CD4-positive, CD25-positive, alpha-beta regulatory T cell (primary cell): ENCODE results near the gene CAPZB. TPM values are rescaled to one million over a fixed set of nuclear protein-coding genes. Genes with fewer than 3 reads are reported as not detected.

ENCODE experiments used
- ATAC-seq, 2 donors: fragments of 150-1000 bp; cut with Tn5 transposase; one replicate each; pipeline ENCODE4 v1.10.0; 2021; ENCODE audit warnings: low read depth in 2 of 2, moderate number of reproducible peaks in 2 of 2, moderate library complexity in 1 of 2
- DNase-seq, 3 donors: peaks; one replicate each; pipeline versions ENCODE4 v3.0.0 to v3.0.0-alpha.2; 2012 to 2022; ENCODE audit warnings: mixed read lengths in 1 of 3
- H3K27ac ChIP-seq: one replicate; pipeline ENCODE4 v1.7.0; 2013; ENCODE audit warnings: mild to moderate bottlenecking, low read length; ENCODE audit not compliant: insufficient read depth, poor library complexity, severe bottlenecking
- H3K27me3 ChIP-seq: one replicate; pipeline ENCODE4 v1.7.0; 2013; ENCODE audit warnings: low read length; ENCODE audit not compliant: control insufficient read depth, insufficient read depth
- H3K36me3 ChIP-seq: one replicate; pipeline ENCODE4 v1.7.0; 2013; ENCODE audit warnings: mild to moderate bottlenecking, low read length, moderate library complexity; ENCODE audit not compliant: control insufficient read depth, insufficient read depth
- H3K4me1 ChIP-seq: 2 replicates; pipeline ENCODE4 v1.7.0; 2013; ENCODE audit warnings: mild to moderate bottlenecking, low read length; ENCODE audit not compliant: insufficient read depth, control insufficient read depth, poor library complexity, severe bottlenecking
- H3K4me3 ChIP-seq: one replicate; pipeline ENCODE4 v1.7.0; 2013; ENCODE audit warnings: low read depth, mild to moderate bottlenecking, low read length, moderate library complexity
- H3K9me3 ChIP-seq, 2 experiments: 1 replicate in 1 of 2; 2 replicates in 1 of 2; pipeline ENCODE4 v1.7.0; 2013; ENCODE audit warnings: low read length in 2 of 2, mild to moderate bottlenecking in 1 of 2, moderate library complexity in 1 of 2; ENCODE audit not compliant: control insufficient read depth in 2 of 2
- H3K27ac Mint-ChIP-seq, 3 donors: one replicate each; pipeline ENCODE4 v1.8.0; 2020 to 2022; ENCODE audit warnings: mild to moderate bottlenecking in 3 of 3, mixed read lengths in 3 of 3, moderate library complexity in 2 of 3
- H3K27me3 Mint-ChIP-seq: one replicate; pipeline ENCODE4 v1.8.0; 2022; ENCODE audit warnings: mild to moderate bottlenecking, mixed read lengths
- H3K36me3 Mint-ChIP-seq: one replicate; pipeline ENCODE4 v1.8.0; 2020; ENCODE audit warnings: mixed read lengths
- H3K4me1 Mint-ChIP-seq, 4 donors: one replicate each; pipeline ENCODE4 v1.8.0; 2020 to 2022; ENCODE audit warnings: mixed read lengths in 4 of 4, mild to moderate bottlenecking in 1 of 4
- H3K4me3 Mint-ChIP-seq, 4 donors: one replicate each; pipeline ENCODE4 v1.8.0; 2020 to 2022; ENCODE audit warnings: mild to moderate bottlenecking in 4 of 4, mixed read lengths in 4 of 4, moderate library complexity in 3 of 4
- H3K9me3 Mint-ChIP-seq, 7 donors: one replicate each; pipeline ENCODE4 v1.8.0; 2020 to 2022; ENCODE audit warnings: mixed read lengths in 7 of 7, mild to moderate bottlenecking in 3 of 7, moderate library complexity in 2 of 7
- polyA plus RNA-seq, 4 donors: library from polyadenylated mRNA; unstranded; fragments of 300-500 nt; fragmentation: Illumina TruSeq; gene quantifications; one replicate each; pipeline ENCODE4 v1.2.3, GENCODE V29; 2021
- total RNA-seq: library from RNA; stranded (reverse); gene quantifications from one replicate; pipeline ENCODE4 v1.2.3, GENCODE V29; 2022

The CAPZB gene
- total and polyA plus RNA-seq, 5 donors from 2014 or later: 372 to 588 (median 462) TPM

DNA sequence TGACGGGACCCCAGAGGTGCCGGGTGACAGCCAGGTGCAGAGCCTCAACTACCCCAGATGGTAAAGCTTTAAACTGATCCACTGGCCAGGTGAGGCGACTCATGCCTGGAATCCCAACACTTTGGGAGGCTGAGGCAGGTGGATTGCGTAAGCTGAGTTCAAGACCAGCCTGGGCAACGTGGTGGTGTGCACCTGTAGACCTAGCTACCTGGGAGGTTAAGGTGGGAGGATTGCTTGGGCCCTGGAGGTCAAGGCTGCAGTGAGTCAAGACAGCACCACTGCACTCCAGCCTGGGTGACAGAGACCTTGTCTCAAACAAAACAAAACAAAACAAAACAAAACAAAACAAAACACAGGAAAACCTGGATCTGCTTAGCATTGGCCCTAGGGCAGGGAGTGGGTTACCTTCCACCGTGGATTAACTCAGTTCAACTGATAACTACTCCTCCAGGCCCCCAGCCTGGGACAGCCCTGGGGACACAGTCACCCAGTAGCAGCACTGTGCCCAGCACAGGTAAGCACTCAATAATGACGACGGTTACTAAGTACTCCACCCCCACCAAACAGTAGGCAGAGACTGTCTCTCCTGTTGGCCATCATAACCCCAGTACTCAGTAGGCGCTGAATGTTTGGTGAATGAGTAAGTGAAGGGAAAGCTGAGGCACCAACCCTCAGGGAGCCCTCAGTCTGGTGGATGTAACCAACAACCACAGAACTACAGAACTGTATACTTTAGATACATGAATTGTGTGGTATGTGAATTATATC lies 151.6 kb downstream of the CAPZB start:
- Histone ChIP-seq H3K27ac (no peak overlapping the region), H3K9me3 (no peaks in the 10 kb centered on the region), H3K4me3 (no peak overlapping the region), H3K4me1 (no peaks in the 10 kb centered on the region), H3K27me3 (no peaks in the 10 kb centered on the region), H3K36me3 (peaks cover 4% of the 10 kb centered on the region)
- no peak for ATAC-seq
- Mint-ChIP-seq H3K4me1 (peaks cover 0 to 11% (median 0%) of the 10 kb centered on the region in 4 donors), H3K27ac (peak overlapping the region in 1 of 3 donors; percentile 49), H3K27me3 (no peaks in the 10 kb centered on the region), H3K4me3 (no peak overlapping the region), H3K9me3 (no peaks in the 10 kb centered on the region), H3K36me3 (peaks cover 7% of the 10 kb centered on the region)
- DNase-seq: no peak

- DNase-seq (no peak), ATAC-seq (no peak)
- Mint-ChIP-seq H3K27me3 (no peaks in the 10 kb centered on the region), H3K36me3 (peaks cover 6% of the 10 kb centered on the region), H3K4me1 (peaks cover 0 to 11% (median 0%) of the 10 kb centered on the region in 4 donors), H3K4me3 (no peak overlapping the region), H3K9me3 (no peaks in the 10 kb centered on the region), H3K27ac (no peak overlapping the region)
- no peaks in the 10 kb centered on the region for H3K4me1 ChIP-seq
- no peaks in the 10 kb centered on the region for H3K9me3 ChIP-seq
- no peaks in the 10 kb centered on the region for H3K36me3 ChIP-seq
- no peak overlapping the region for H3K27ac ChIP-seq
- H3K4me3 ChIP-seq: no peak overlapping the region
- no peaks in the 10 kb centered on the region for H3K27me3 ChIP-seq
Observed at GRCh38 chr1:19332832-19333231, 152.5 kb downstream of the CAPZB start.

DNA sequence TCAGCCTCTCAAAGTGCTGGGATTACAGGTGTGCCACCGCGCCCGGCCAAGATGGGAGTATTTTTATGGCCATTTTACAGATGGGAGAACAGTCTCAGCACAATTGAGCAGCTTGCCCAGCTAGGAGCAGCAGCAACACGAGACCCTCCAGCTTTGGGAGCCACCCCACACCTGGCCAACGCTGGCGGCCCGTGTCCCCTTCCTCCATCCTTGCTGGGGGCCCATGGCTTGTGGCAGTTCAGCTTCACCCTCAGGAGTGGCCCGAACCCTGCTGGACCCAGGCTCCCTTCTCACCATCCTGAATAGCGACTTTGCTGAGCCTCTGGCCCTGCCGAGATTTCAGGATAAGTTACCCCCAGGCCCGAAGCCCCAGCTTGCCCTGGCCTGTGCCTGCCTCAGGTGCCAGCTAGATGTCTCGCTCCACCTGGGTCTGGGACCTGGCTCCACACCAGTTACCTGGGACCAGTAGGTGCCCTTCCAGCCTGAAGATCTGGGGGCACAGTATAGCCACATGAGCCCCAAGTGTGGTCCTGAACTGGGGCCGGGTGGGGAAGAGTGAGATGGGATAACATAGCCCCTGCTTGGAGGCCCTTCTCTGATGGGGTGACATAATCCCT lies 154.0 kb downstream of the CAPZB start:
- Histone ChIP-seq H3K27ac (no peak overlapping the region), H3K27me3 (no peaks in the 10 kb centered on the region), H3K9me3 (no peaks in the 10 kb centered on the region), H3K36me3 (no peaks in the 10 kb centered on the region), H3K4me3 (no peak overlapping the region), H3K4me1 (no peaks in the 10 kb centered on the region)
- Mint-ChIP-seq H3K27me3 (no peaks in the 10 kb centered on the region), H3K27ac (no peak overlapping the region), H3K9me3 (no peaks in the 10 kb centered on the region), H3K36me3 (peaks cover 6% of the 10 kb centered on the region), H3K4me3 (no peak overlapping the region), H3K4me1 (peaks cover 0 to 7% (median 0%) of the 10 kb centered on the region in 4 donors)
- DNase-seq: no peak
- ATAC-seq: no peak

- Histone ChIP-seq H3K9me3 (no peaks in the 10 kb centered on the region), H3K4me1 (no peaks in the 10 kb centered on the region), H3K36me3 (no peaks in the 10 kb centered on the region), H3K27me3 (no peaks in the 10 kb centered on the region), H3K4me3 (no peak overlapping the region), H3K27ac (no peak overlapping the region)
- Mint-ChIP-seq H3K9me3 (no peaks in the 10 kb centered on the region), H3K27ac (no peak overlapping the region), H3K27me3 (no peaks in the 10 kb centered on the region), H3K36me3 (peaks cover 6% of the 10 kb centered on the region), H3K4me3 (no peak overlapping the region), H3K4me1 (peaks cover 0 to 5% (median 0%) of the 10 kb centered on the region in 4 donors)
- DNase-seq: no peak
- no peak for ATAC-seq
Observed at GRCh38 chr1:19330449-19331135, 154.7 kb downstream of the CAPZB start.

DNA sequence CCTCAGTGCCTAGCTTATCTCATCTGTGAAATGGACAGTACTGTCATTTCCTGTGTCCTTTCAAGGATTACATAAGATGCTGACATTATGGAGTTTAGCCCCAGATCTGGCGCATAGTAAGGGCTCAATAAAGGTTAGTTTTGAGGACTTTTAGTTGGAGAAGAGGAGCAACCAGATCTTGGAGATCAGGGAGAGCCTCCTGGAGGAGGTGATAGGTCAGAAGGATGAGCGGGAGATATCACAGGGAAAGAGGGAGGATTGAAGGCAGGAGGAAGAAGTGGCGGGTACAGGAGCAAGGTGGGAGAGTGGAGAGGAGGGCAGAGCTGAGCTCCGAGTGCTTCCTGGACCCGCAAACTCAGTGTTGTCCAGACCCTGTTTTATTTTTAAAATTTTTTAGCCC lies 155.7 kb downstream of the CAPZB start:
- H3K36me3 Mint-ChIP-seq: peaks cover 9% of the 10 kb centered on the region
- no peak overlapping the region for H3K4me3 ChIP-seq
- DNase-seq (no peak), ATAC-seq (no peak)
- no peak overlapping the region for H3K27ac ChIP-seq
- no peak overlapping the region for H3K27ac Mint-ChIP-seq
- H3K9me3 ChIP-seq: no peaks in the 10 kb centered on the region
- no peaks in the 10 kb centered on the region for H3K9me3 Mint-ChIP-seq
- no peaks in the 10 kb centered on the region for H3K27me3 ChIP-seq
- no peak overlapping the region for H3K4me3 Mint-ChIP-seq
- H3K4me1 ChIP-seq: no peaks in the 10 kb centered on the region
- peaks cover 0 to 5% (median 0%) of the 10 kb centered on the region in 4 donors for H3K4me1 Mint-ChIP-seq
- no peaks in the 10 kb centered on the region for H3K27me3 Mint-ChIP-seq
- H3K36me3 ChIP-seq: no peaks in the 10 kb centered on the region

- H3K27ac Mint-ChIP-seq: peak overlapping the region in 1 of 3 donors; percentile 38
- H3K27ac ChIP-seq: no peak overlapping the region
- peaks cover 11% of the 10 kb centered on the region for H3K36me3 Mint-ChIP-seq
- no peak overlapping the region for H3K4me3 ChIP-seq
- no peak overlapping the region for H3K4me3 Mint-ChIP-seq
- DNase-seq (no peak), ATAC-seq (no peak)
- H3K4me1 ChIP-seq: no peaks in the 10 kb centered on the region
- peaks cover 0 to 5% (median 0%) of the 10 kb centered on the region in 4 donors for H3K4me1 Mint-ChIP-seq
- no peaks in the 10 kb centered on the region for H3K9me3 ChIP-seq
- no peaks in the 10 kb centered on the region for H3K9me3 Mint-ChIP-seq
- H3K27me3 Mint-ChIP-seq: no peaks in the 10 kb centered on the region
- no peaks in the 10 kb centered on the region for H3K27me3 ChIP-seq
- H3K36me3 ChIP-seq: no peaks in the 10 kb centered on the region
Observed at GRCh38 chr1:19329188-19329587, 156.2 kb downstream of the CAPZB start.

DNA sequence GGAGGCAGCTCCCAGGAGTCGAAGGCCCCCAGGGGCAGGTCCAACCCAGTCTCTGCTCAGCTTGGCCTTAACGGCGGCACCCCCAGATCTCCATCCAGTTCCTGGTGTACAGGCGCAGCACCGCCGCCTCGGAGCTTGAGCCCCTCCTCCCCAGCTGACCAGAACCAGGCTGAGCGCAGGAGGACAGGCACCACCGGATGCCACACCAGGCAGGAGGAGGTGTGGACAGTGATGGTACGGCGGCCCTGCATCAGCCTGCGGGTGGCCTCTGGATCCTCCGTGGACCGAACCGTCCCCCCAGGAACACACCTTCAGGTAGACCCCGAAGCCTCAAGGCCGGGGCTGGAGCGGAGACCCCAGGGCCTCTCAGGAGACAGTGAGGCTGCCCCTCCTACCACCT lies 156.9 kb downstream of the CAPZB start:
- Histone ChIP-seq H3K9me3 (no peaks in the 10 kb centered on the region), H3K27me3 (no peaks in the 10 kb centered on the region), H3K4me1 (no peaks in the 10 kb centered on the region), H3K4me3 (no peak overlapping the region), H3K36me3 (no peaks in the 10 kb centered on the region), H3K27ac (no peak overlapping the region)
- no peaks in the 10 kb centered on the region for H3K9me3 Mint-ChIP-seq
- H3K27ac Mint-ChIP-seq: no peak overlapping the region
- no peak overlapping the region for H3K4me3 Mint-ChIP-seq
- peaks cover 11% of the 10 kb centered on the region for H3K36me3 Mint-ChIP-seq
- H3K4me1 Mint-ChIP-seq: peaks cover 0 to 5% (median 0%) of the 10 kb centered on the region in 4 donors
- H3K27me3 Mint-ChIP-seq: no peaks in the 10 kb centered on the region
- no peak for ATAC-seq
- DNase-seq: no peak
